GM21526 (cell line): ENCODE measurements around the gene U2AF2.

ENCODE experiments used
- ATAC-seq: cut with Tn5 transposase; IDR thresholded peaks from one replicate; pipeline ENCODE4 v1.9.1; 2021; ENCODE audit warnings: moderate library complexity; ENCODE audit not compliant: unreplicated experiment, low FRiP score

U2AF2 gene

GRCh38 chr19:55621205-55621672 is 33.6 kb upstream of the U2AF2 start:
- ATAC-seq = no peak

GRCh38 chr19:55621673-55622231 is 33.1 kb upstream of the U2AF2 start:
- ATAC-seq = no peak

- no peak for ATAC-seq
Observed at GRCh38 chr19:55622242-55622969, 32.4 kb upstream of the U2AF2 start.

GRCh38 chr19:55623130-55623529 is 31.7 kb upstream of the U2AF2 start:
- ATAC-seq = no peak

- no peak for ATAC-seq
Observed at GRCh38 chr19:55623561-55623960, 31.3 kb upstream of the U2AF2 start.

GRCh38 chr19:55624109-55625003 is 30.5 kb upstream of the U2AF2 start, which contains the start of gene ZNF784:
Gene ZNF784, minus strand, starts transcription at chr19:55624566. Its CDS starts 5 bp downstream, at chr19:55624561.
- ATAC-seq = peak; percentile 53

- ATAC-seq = no peak
Observed at GRCh38 chr19:55625004-55625326, 29.9 kb upstream of the U2AF2 start.

GRCh38 chr19:55626350-55626749 is 28.5 kb upstream of the U2AF2 start:
- ATAC-seq = no peak

GRCh38 chr19:55632463-55632834 is 22.4 kb upstream of the U2AF2 start:
- no peak for ATAC-seq

- ATAC-seq = no peak
Observed at GRCh38 chr19:55633861-55634260, 21.0 kb upstream of the U2AF2 start.

GRCh38 chr19:55635334-55635717 is 19.5 kb upstream of the U2AF2 start:
- ATAC-seq = no peak

GRCh38 chr19:55635856-55636440 is 18.9 kb upstream of the U2AF2 start:
- no peak for ATAC-seq

GRCh38 chr19:55636723-55637122 is 18.1 kb upstream of the U2AF2 start:
- no peak for ATAC-seq

GRCh38 chr19:55637534-55637933 is 17.3 kb upstream of the U2AF2 start:
- ATAC-seq = no peak

GRCh38 chr19:55638864-55639359 is 15.9 kb upstream of the U2AF2 start:
- ATAC-seq = no peak

- no peak for ATAC-seq
Observed at GRCh38 chr19:55640043-55640576, 14.7 kb upstream of the U2AF2 start.

- no peak for ATAC-seq
Observed at GRCh38 chr19:55640577-55641425, 14.0 kb upstream of the U2AF2 start, which contains the start of gene ZNF580. Gene ZNF580, plus strand, starts transcription at chr19:55641002. Its CDS starts 1,507 bp downstream, at chr19:55642509.

GRCh38 chr19:55641426-55642152 is 13.2 kb upstream of the U2AF2 start:
- no peak for ATAC-seq
